ENCODE data around the gene ATP2B1.

- no peak for TF ChIP-seq CTCF (IDR thresholded peaks at IDR 0.05)
- no peak for TF ChIP-seq POLR2A (IDR thresholded peaks at IDR 0.05)
- no peak for TF ChIP-seq POLR2AphosphoS5 (IDR thresholded peaks at IDR 0.05; ENCODE audit: insufficient read depth in 1 of 2, low read depth in 1 of 2)
Measured at GRCh38 chr12:89565002-89565401, 143.6 kb downstream of the ATP2B1 start.
